Epithelial cell of prostate (primary cell): ENCODE measurements around the gene CSK.

Experiments used
- DNase-seq: peaks from one replicate; pipeline ENCODE4 v3.0.0-alpha.2; 2011; ENCODE audit warnings: low read depth, low spot score
- H3K27ac ChIP-seq: fragments of 450-650 bp; 2 replicates; pipeline ENCODE4 v1.5.1; 2017; ENCODE audit warnings: mild to moderate bottlenecking

Gene CSK

DNA sequence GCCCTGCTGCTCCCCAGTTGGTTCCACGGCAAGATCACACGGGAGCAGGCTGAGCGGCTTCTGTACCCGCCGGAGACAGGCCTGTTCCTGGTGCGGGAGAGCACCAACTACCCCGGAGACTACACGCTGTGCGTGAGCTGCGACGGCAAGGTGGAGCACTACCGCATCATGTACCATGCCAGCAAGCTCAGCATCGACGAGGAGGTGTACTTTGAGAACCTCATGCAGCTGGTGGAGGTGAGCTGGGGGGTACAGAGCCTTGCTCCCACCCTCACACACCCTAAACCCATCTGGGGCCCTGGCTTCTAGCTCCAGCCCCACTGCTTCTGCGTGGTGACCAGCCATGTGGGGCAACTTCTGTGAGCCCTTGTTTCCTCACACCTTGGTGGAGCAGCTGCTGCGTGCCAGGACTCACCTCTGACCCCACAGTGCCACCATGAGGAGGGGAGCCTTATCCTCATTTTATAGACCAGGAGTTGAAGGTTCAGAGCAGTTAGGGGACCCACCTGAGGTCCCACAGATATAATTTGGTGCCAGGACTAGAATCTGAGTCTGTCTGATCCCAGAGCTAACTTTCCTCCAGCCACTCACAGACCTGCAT is 17.5 kb downstream of the CSK start:
- peak overlapping the region; percentile 88 for H3K27ac ChIP-seq

DNA sequence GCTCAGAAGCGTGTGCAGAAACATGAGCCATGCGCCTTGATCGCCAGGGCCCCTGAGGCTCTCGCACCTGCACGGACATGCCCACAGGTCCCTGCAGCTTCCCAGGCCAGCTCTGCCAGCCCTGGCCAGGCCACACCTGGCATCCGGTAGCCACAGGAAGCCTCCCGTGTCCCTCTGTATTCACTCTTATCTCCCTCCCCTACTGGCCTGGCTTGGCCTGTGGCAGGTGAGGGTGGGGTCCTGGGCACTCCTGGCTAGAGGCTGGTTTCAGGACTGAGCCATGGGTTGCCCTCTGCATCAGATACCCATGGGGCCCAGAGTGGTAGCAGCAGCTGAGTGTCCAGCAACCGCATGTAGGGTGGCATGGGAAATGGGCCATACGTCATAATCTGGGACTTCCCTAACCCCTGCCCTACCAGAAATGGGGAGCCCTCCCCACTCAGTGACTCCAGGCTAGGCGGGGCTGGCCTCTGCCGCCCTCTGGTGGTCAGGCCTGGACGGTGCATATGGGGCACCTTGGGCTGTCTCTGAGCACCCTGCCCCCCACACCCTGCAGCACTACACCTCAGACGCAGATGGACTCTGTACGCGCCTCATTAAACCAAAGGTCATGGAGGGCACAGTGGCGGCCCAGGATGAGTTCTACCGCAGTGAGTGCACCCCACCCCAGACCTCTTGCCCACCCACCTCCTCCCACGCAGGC is 18.1 kb downstream of the CSK start:
- H3K27ac ChIP-seq, result peak overlapping the region; percentile 88
- peak; percentile 89 for DNase-seq

More for the DNA sequence above, 17.5 kb downstream of the CSK start:
- DNase-seq, result no peak

DNA sequence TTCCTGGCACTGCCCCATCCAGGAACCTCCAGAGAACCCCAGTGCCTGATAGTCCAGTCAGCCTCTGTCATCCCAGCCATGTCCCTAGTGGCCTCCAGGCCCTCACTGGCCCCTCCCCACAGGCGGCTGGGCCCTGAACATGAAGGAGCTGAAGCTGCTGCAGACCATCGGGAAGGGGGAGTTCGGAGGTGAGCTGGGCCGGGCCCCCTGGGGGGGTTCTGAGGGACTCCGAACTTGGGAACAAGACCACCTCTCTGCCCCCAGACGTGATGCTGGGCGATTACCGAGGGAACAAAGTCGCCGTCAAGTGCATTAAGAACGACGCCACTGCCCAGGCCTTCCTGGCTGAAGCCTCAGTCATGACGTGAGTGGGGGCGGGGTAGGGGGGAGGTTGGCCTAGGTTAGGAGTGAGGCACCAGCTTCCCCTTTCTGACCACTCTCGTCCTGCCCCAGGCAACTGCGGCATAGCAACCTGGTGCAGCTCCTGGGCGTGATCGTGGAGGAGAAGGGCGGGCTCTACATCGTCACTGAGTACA is 18.7 kb downstream of the CSK start:
- DNase-seq, result no peak
- peak overlapping the region; percentile 88 for H3K27ac ChIP-seq

DNA sequence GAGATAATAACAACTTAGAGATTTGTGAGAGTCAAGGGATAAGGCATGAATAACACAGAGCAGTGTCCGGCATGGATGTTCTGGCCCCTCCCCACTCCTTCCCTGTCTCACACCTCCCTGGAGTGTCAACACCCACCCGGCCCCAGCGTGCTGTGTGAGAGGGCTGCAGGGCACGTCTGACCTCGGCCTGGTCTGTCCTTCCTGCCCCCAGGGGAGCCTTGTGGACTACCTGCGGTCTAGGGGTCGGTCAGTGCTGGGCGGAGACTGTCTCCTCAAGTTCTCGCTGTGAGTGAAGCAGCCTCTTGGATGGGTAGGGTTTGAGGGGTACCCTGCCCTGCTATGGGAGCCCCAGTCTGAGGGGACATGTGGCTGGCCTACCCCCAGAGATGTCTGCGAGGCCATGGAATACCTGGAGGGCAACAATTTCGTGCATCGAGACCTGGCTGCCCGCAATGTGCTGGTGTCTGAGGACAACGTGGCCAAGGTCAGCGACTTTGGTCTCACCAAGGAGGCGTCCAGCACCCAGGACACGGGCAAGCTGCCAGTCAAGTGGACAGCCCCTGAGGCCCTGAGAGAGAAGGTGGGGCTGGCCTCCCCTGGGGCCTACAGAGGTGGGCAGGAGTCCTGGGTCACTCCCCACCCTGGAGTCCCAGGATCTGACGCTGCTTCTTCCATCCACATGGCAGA is 19.6 kb downstream of the CSK start:
- no peak overlapping the region for H3K27ac ChIP-seq
- no peak for DNase-seq

DNA sequence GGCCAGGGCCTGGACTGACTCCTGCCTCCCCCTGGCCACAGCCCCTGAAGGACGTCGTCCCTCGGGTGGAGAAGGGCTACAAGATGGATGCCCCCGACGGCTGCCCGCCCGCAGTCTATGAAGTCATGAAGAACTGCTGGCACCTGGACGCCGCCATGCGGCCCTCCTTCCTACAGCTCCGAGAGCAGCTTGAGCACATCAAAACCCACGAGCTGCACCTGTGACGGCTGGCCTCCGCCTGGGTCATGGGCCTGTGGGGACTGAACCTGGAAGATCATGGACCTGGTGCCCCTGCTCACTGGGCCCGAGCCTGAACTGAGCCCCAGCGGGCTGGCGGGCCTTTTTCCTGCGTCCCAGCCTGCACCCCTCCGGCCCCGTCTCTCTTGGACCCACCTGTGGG is 20.4 kb downstream of the CSK start:
- no peak overlapping the region for H3K27ac ChIP-seq
- DNase-seq, result no peak

DNA sequence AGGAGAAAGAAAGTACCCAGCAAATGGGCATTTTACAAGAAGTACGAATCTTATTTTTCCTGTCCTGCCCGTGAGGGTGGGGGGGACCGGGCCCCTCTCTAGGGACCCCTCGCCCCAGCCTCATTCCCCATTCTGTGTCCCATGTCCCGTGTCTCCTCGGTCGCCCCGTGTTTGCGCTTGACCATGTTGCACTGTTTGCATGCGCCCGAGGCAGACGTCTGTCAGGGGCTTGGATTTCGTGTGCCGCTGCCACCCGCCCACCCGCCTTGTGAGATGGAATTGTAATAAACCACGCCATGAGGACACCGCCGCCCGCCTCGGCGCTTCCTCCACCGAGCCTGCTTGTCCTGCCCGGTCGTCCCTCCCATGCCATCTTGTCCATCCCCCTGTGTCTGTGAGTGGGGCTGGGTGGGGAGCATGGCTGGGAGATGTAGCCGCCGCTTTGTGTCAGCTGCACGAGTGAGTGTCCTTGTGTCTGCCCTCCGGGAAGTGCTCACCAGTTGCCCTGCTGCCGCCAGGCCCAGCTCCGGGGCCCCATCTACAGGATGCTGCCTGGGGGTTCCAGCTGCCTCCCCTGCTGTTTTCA is 21.1 kb downstream of the CSK start:
- DNase-seq, result no peak
- H3K27ac ChIP-seq, result no peak overlapping the region

DNA sequence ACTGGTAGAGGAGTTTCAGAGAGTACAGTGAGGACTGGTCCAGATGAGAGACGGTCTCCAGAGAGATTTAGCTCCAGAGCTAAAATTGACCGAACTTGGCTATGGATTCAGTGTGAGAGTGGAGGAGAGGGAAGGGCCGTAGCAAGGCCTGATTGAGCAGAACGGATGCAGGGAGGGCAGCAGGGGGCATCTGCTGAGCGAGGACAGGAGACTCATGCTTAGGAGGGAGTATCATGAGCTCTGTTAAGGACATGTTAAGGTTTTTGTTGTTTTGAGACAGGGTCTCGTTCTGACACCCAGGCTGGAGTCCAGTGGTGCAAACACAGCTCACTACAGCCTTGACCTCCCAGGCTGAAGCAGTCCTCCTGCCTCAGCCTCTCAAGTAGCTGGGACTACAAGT is 23.1 kb downstream of the CSK start:
- DNase-seq, result no peak
- H3K27ac ChIP-seq, result no peak overlapping the region

DNA sequence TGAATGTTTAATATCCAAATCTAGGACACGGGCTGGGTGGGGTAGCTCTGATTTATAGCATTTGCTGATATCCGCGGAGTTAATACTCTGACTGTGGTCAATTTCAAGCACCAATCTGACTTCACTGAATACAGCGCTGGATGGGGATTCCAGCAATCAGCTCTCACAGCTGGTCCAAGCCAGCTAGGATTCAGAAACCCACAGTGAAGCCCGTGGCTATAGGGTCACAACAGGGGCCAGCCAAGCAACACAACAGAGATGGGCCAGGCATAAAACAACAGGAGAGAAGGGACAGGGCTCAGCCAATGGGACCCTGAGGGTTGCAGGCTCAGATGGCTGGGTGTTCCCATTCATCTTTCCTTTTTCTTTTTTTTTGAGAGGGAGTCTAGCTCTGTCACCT is 25.4 kb downstream of the CSK start:
- H3K27ac ChIP-seq, result peak overlapping the region; percentile 85
- DNase-seq, result no peak

DNA sequence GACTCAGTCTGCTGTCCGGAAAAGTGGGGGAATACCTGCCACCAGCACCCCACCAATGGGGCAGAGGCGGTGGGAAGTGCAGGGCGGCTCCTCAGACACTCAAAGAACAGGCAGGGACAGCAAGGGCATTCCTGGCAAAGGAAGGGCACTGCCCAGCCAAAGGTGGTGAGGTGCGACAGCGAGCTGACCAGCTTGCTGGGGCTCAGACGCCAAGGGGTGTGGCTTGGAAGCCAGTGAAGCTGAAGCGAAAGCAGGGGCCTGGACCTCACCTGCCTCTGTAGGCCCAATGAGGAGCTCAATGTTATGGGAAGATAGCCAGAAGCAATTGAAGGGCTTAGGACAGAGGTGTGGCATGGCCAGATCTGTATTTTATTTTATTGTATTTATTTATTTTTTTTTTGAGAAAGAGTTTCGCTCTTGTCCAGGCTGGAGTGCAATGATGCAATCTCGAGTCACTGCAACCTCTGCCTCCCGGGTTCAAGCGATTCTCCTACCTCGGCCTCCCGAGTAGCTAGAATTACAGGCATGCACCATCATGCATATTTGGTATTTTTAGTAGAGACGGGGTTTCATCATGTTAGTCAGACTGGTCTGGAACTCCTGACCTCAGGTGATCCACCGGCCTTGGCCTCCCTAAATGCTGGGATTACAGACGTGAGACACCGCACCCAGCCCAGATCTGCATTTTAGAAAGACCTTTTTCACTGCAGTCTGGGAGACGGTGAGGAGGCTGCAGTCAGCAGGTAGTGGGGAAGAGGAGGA is 26.4 kb downstream of the CSK start:
- H3K27ac ChIP-seq, result peak overlapping the region; percentile 85
- no peak for DNase-seq

DNA sequence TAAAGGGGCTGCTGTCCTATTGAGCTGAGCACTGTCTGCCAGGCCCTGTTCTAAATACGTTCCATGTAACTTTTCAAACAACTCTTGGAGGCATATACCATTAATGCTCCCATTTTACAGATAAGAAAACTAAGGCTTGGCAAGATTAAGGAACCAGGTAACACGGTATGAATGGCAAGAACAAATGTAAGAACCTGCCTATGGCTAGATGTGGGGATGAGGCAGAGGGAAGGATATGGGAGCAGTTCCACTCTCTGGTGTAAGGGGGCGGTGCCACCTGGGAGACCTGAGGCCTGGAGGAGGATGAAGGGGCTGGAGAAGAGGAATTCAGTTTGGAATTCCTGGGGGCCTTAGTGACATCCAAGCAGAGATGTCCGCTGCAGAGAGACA is 27.0 kb downstream of the CSK start:
- peak overlapping the region; percentile 85 for H3K27ac ChIP-seq
- no peak for DNase-seq

DNA sequence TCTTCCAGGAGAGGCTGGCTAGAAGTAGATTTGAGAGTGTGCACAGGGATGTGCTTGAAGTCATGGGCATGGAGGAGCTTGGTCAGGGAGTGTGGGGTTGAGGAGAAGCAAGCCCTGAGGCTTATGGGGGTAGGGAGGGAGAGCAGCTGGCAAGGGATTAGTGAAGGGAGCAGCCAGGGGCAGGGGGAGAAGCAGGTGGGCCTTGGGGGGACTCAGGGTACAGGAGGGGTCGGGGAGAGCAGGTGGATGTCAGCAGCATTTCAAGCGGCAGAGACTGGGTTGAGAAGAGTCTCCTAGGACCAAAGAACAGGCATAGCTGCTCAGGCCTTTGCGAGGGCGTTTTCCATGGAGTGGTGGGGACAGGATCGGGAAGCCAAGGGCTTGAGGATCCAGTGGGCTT is 27.4 kb downstream of the CSK start:
- DNase-seq, result no peak
- peak overlapping the region; percentile 85 for H3K27ac ChIP-seq

DNA sequence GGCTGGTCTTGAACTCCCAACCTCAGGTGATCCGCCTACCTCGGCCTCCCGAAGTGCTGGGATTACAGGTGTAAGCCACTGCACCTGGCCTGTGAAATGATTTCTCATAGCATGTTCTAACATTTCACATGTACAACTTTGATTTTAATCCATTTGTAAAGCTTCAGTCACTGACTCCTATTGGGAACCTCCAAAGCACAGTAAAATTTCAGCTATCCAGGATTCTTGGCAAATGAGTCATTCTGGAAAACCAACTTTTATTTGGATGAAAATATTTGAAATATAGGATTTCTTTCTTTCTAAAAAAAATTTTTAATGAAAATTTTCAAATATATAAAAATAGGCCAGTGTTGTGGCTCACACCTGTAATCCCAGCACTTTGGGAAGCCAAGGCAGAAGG is 28.1 kb downstream of the CSK start:
- H3K27ac ChIP-seq, result no peak overlapping the region
- DNase-seq, result no peak

DNA sequence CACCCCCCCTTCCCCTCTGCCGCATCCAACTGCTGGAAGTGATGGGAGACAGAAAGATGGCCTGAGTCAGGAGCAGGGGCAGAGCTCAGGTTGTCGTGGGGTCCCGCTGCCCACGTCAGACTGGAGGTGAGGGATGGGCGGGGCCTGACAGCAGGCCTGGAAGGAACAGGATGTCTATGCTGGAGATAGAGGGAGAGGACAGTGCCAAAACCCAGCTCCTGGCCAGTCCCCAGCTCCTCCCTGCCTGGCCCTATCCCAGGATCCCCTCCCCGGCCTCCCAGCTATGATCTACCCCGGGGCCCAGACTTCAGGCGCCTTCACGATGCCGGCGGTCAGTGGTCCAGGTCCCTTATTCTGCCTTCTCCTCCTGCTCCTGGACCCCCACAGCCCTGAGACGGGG is 30.7 kb downstream of the CSK start, which contains the start of gene LMAN1L:
TSS of gene LMAN1L (plus strand) at position 303 of the 400 bp plus-strand sequence. CDS start at position 323, 20 bp downstream.
- no peak for DNase-seq
- no peak within 1 kb of the TSS for H3K27ac ChIP-seq

DNA sequence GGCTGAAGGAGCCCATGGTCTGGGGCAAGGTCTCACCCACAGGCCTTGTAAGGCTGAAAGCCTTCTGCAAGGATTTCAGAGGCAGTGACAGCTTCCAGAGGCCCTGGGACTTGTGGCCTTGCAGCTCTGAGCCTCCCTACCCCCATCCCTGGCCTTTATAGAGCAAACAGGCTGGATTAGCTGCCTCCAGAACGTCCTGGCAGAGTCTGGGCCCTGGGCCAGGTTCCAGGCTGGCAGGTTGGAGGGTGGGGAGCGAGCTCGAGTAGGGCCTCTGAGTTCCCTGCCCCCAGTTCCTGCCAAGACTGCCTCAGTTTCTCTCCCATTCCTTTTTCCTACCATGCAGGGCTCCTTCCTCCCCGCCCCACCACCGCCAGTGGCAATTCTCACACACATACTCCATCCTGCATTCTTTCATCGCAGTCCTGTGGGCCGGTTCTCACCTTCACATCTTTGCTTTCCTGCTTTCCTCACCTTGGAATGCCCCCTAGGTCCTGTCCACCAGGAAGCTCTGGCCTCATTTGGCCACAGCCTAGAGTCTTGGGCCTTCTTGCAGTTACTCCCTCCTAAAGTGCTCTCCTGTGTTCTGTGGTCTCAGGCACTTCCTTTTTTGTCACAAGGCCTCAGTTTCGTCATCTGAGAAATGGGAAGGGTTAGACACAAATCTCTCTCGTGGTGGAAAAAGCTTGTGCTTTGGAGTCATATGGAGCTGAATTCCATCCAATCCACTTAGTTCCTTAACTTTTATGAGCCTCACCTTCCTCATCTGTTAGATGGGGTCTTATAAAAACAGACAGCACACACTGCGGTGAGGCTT is 33.4 kb downstream of the CSK start:
- DNase-seq, result no peak
- H3K27ac ChIP-seq, result no peak overlapping the region

DNA sequence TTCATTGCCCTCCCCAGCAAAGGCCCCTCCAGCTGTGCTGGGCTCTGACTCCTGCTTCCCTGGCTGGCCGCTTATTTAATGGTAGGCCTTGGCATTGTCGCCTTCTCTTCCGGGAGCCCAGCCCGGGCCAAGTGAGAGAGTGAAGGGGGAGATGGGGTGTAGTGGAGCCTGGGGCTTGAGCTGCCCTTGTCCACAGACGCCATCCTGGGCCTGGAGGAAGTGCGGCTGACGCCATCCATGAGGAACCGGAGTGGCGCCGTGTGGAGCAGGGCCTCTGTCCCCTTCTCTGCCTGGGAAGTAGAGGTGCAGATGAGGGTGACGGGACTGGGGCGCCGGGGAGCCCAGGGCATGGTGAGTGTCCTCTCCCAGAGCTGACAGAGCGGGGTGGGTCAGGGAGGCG is 34.1 kb downstream of the CSK start:
- H3K27ac ChIP-seq, result no peak overlapping the region
- no peak for DNase-seq

DNA sequence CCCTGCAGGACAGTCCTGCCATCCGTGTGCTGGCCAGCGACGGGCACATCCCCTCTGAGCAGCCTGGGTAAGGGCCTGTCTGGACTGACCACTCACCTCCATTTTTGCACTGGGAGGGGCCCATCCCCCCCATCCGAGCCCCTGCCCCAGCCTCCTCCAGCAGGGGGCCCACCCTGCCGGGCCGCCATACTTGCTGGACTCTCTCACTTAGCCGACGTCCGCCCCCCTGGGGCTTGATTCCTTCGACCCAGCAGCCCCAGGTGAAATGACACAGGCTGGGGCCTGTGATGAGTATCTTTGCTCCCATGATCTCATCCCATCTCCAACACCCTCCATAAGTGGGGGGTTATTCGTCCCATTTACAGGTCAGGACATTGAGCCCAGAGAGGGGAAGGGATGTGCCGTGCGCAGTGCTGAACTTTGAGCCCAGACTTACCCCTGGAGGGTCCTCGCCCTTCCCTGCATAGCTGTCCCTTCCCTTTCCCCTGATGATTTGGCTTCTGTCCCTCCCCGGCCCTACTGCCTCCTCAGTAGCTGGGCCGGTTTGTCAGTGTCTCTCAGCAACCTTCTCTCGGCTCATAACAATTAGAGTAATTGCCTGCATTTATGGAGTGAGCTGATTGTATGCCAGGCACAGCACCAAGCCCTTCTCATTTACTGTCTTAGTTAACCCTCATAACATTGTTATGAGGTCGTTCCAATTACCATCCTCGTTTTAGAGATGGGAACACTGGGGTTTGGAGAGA is 34.9 kb downstream of the CSK start:
- no peak for DNase-seq

DNA sequence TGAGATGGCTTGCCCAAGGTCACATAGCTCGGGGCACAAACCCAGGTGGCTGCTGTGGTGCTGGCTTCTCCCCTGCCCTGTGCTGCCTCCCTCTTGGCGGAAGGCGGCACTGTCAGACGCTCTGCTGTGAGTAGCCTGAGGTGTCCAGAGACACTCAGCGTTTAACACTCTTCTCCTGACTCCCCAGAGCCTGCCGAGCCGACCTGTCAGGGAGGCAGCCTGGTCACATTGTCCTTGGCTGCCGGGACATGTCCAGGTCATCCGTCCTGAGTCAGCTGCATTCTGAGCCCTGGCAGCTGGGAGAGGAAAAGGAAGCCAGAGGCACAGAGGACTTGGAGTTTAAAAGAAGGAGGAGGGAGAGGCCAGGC is 35.5 kb downstream of the CSK start:
- peak; percentile 66 for DNase-seq

More for the DNA sequence above, 34.9 kb downstream of the CSK start:
- peak overlapping the region; percentile 79 for H3K27ac ChIP-seq

DNA sequence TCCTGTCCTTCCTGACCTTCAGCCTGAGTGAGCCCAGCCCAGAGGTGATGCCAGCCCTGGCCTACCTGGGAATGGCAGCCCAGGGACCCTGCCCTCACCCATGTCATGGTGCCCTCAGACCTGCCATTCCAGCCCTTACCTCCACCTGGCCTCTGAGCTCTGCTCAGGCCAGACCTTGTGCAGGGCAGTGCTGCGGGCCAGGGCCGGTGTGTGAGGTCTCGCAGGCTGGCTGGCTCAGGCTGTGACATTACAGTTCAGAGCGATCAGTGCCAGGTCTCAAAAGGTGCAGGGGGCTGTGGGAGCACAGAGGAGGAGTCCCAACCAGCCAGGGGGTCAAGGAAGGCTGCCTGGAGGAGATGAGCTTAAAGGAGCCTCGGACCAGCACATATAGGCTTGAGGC is 38.2 kb downstream of the CSK start:
- no peak for DNase-seq
- no peak overlapping the region for H3K27ac ChIP-seq

More for the DNA sequence above, 35.5 kb downstream of the CSK start:
- peak overlapping the region; percentile 79 for H3K27ac ChIP-seq
